Measurements from ENCODE around the gene POLDIP2. TPM values are rescaled to one million over a fixed set of nuclear protein-coding genes. Genes with fewer than 3 reads are reported as not detected.

Gene POLDIP2
- total and polyA plus RNA-seq, 9 of the 15 experiments (the other 6 are each of a cell fraction or from before 2014, with no cell fraction given) = 22.0 to 137 (median 104) TPM

- TF ChIP-seq ZNF217 (CRISPR knock-in tag; IDR thresholded peaks at IDR 0.05) (no peak), HDGF (IDR thresholded peaks at IDR 0.05) (no peak), HDAC1 (IDR thresholded peaks at IDR 0.05) (no peak), ZNF197 (CRISPR knock-in tag; IDR thresholded peaks at IDR 0.05; ENCODE audit: low read depth) (no peak), PCBP2 (IDR thresholded peaks at IDR 0.05; ENCODE audit: low read depth, low read length, poor library complexity, severe bottlenecking) (no peak), ARID1B (IDR thresholded peaks at IDR 0.05) (peak; percentile 55; the same call in 1 of the 2 replicates), FOSL1 (tag; conservative IDR thresholded peaks at IDR 0.05) (peak; percentile 61), TSHZ1 (CRISPR knock-in tag; IDR thresholded peaks at IDR 0.05) (no peak), BCL6 (CRISPR knock-in tag; IDR thresholded peaks at IDR 0.05) (no peak), POU5F1 (IDR thresholded peaks at IDR 0.05; ENCODE audit: borderline replicate concordance, low read depth, low read length, partially characterized antibody) (no peak), RBM34 (IDR thresholded peaks at IDR 0.05; ENCODE audit: borderline replicate concordance, insufficient read depth, low read length) (no peak), PRMT5 (CRISPR knock-in tag; IDR thresholded peaks at IDR 0.05) (no peak), TEAD4 (IDR thresholded peaks at IDR 0.05; ENCODE audit: low read length) (peak; percentile 63), TEAD4 (CRISPR knock-in tag; IDR thresholded peaks at IDR 0.05; ENCODE audit: borderline replicate concordance) (no peak), NR1H2 (CRISPR knock-in tag; IDR thresholded peaks at IDR 0.05) (no peak), ZNF324 (CRISPR knock-in tag; IDR thresholded peaks at IDR 0.05) (no peak), GTF2E2 (tag; IDR thresholded peaks at IDR 0.05) (no peak), HMG20B (CRISPR knock-in tag; IDR thresholded peaks at IDR 0.05) (no peak), ZNF76 (CRISPR knock-in tag; IDR thresholded peaks at IDR 0.05; ENCODE audit: borderline replicate concordance) (no peak), VEZF1 (CRISPR knock-in tag; IDR thresholded peaks at IDR 0.05) (0 out of 2 replicates have a peak, but pooled peaks have one; percentile 24), ZNF140 (CRISPR knock-in tag; IDR thresholded peaks at IDR 0.05) (no peak), GATAD2B (IDR thresholded peaks at IDR 0.05; ENCODE audit: borderline replicate concordance) (no peak), CBFA2T2 (conservative IDR thresholded peaks at IDR 0.05) (peak; percentile 54; the same call in 1 of the 2 replicates), MBD1 (CRISPR knock-in tag; IDR thresholded peaks at IDR 0.05) (no peak)
Measured at GRCh38 chr17:28394337-28395116, 37.2 kb upstream of the POLDIP2 start (continued).

Data from K562 (cell line).